Activated T-cell treated with anti-CD3 and anti-CD28 coated beads, Interleukin-2, amount 50 U/mL, for 48 hours (primary cell): ENCODE results near the gene TMEM218.

ENCODE experiments used
- DNase-seq, 2 experiments: peaks; one replicate each; pipeline ENCODE4 v3.0.0-alpha.2; 2020

Gene TMEM218

DNA sequence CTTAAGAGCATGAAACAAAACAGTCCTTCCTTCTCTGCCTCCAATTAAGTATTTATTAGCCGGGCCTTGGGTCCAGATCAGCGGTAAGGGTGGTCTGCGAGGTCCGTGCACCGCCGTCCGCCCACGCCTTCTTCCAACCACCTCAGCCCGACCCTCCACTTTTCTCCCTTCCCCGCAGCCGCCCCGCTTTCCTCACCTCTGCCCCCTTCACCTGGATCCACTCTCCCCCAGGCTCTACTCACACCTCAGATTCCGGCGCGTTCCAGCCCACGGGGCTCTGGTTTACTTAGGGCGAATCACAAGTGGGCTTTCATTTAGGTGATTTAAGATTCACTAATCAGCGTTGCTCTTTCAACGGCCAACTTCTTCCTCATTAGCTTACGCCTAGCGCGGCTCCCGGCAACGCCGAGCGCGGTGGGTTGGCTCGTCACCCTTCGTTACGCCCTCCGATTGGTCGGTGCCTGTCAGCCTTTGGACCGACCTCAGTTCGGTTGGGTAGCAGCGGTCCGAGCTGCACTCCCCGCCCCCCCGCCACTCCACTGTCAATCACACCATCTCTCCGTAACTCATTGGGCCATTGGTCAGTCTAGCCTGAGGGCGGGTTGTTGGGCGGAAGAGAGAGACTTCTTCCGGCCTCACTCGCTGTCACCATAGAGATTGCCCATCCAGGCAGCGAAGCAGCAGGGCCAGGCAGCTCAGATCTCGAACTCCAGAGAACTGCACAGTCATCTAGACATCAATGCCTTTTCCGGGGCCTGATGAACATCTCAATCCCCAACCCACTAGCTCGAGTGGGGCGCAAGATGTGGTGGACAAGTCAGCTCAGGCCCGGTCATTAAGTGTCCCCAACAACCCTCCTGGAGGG is at the start of gene TMEM218:
Gene TMEM218, minus strand, starts transcription at position 284 of the 865 bp plus-strand sequence. CDS start 9,385 bp downstream, outside the sequence.
- peak; percentile 96 for DNase-seq

DNA sequence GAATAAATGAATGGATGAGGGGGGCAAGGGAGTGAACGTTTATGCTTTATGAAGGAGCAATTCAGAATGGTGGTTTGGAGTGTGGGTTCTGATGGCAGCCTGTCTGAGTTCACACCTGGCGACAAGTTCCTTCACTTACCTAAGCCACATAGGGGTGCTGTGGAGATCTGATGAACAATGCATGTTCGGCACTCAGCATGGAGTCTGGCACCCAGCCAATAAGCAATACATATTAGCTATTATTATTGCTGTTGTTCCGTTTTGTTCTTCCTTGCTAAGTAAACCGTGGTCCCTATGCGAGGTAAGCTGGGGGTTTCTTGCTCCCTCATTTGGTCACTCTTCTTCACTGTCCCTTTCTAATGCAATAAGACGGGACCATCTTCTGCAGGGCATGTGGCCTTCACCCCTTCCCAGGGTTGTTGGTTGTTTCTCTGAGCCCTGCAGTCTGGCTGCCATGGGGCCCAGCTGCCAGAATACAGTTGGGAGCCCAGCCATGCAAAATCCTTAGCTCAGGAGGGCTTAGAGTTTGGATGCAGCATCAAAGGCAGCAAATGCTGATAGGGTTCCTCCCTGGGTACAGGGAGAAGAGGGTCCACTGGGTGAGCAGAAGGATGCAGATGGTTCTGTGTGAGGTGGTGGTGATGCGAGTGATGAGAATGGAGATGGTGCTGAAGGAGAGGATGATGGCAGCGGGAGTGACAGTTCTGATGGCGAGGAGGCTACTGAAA is 46.7 kb upstream of the TMEM218 start:
- DNase-seq = no peak

DNA sequence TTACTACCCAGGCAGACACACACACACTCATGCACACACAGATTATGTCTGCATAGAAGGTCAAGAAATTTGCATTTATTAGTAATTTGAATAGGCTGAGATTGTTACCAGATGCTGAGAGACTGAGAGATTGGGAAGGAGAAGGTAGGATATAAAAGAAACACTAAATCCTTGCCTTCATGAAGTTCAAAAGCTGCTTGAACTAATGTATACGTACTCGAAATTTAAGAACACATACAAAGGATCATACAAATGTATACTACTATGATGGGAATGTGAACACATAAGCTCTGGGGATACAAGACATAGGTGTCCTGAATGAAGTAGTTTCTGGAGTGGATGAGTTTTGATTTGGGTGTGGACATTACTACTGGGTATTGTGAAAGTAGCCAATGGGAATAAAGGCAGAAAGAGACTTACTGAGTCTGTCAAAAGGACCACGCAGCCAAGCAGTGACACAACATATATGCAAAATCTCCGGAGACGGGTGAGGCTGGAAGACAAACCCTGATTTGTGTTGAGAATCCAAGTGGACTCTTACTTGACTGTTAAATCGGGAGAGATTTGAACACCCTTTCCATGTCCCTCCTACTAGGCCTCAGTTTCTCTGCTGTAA is 45.8 kb upstream of the TMEM218 start:
- no peak for DNase-seq

DNA sequence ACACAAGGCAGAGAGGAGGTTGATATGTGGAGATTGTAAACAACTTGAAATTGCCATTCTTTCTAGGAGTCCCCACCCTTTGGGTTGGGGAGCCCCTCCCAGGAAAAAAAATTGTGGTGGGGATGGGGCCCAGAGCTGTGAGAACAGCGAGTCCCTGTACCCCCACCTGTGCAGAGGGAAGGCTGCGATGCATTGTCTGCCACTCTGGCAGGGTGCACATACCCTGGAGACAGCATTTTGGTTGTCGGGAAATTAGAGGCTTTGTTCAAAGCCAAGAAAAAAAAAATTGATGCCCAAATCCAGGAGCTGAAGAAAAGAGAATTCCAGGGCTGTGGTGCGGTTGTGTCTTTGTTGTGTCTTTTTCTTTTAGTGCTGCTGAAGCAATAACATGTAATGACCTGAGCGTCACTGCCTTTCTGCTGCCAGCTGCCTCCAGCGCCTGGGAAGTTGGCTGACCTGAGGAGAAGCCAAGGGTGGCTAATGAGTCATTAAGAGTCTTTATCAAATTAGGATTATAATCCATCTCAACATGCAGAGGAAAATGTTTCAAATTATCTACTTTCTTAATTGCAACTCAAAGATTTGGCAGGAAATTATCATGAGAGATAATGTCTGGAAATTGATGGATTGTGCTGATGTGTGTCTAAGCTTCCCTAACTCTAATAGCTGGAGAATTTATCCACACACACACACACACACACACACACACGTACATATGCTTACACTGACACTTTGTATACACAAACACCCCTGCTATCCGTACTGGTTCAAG is 45.1 kb upstream of the TMEM218 start:
- DNase-seq = no peak

DNA sequence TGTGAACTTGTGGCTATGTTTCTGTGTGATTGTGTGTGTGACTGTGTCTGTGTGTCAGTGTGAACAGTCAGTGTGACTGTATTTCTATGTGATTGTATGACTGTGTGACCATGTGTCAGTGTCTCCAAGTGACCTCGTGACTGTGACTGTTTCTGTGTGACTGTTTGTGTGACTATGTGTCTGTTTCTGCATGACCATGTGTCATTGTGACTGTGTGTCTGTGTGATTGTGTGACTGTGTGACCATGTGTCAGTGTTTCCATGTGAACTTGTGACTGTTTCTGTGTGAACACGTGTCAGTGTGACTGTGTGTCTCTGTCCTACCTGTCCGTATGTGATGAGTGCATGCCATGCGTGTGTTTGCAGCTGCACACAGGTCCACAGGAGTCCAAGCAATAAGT is 44.3 kb upstream of the TMEM218 start:
- no peak for DNase-seq

DNA sequence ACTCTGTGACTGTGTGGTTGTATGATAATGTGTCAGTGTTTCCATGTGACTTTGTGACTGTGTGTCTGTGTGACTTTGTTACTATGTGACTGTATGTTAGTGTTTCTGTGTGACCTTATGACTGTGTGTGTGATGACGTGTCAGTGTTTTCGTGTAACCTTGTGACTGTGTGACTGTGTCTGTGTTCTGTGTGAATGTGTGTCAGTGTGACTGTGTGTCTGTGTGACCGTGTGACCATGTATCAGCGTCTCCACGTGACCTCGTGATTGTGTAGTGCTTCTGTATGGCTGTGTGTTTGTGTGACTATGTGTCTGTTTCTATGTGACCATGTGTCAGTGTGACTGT is 43.6 kb upstream of the TMEM218 start:
- DNase-seq = no peak

DNA sequence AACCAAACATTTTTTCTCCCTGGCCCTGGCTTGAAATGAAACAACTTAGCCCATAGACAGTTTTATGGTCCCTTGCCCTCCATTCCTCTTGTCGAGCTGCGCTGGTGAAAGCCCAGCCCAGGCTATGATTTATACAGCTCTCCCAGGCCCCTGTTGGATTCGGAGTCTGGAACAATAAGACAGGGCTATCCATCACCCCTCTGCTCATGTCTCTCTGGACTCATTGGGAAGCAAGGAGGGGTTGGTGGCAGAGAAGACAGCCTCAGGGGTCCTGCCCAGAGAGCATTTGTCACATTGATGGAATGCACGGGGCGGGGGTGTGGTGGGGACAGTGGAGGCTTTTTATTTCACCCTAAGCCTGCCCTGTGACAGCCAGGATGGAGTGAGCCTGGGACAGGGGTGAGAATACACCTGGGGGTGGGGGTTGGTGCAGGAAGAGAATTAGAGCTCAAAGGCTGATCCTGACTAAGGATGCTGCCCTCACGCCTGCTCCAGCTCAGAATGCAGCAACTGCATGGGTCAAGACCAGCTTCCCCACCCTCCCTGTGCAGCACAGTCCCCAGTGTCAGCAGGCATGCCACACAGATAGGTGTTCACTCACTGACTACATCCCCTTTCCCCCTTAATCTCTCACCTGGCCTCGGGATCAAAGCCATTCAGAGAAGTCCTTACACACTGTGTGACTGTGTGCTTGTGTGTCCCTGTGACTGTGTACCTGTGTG is 43.1 kb upstream of the TMEM218 start:
- no peak for DNase-seq

DNA sequence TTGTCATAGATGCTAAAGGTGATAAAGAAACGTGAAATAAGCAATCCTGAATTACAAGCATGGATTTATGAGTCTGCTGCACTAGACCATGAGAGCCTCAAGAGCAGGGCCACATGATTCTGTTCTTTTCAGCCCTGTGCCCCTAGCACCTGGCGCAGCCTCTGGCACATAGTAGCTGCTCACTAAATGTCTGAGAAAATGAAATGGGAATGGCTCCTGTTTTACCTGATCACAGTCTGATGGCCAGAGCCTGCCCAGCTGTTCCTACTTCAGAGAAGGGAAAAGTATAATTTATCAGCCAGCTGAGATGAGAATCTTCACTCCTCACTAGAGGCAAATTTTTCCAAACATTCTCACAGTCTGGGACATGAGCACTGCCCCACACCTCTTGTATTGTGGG is 42.4 kb upstream of the TMEM218 start:
- no peak for DNase-seq

DNA sequence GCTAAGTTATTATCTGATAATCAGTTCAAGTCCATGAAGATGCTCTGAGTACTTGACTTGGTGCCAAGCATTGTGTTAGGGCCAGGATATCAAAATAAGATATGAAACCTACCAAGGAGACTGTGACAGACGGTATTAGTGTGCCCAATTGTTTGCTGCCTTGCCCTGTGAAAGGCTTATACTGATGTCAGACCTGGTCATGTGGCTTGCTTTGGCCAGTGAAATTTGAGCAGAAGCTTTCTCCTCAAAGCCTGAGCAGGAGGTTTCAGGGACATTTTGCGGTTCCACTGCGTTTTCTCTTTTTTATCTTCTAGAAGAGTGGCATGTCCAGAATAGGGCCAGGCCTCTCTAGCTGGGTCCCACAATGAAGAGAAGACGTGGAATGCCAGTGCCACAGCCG is 37.3 kb upstream of the TMEM218 start:
- no peak for DNase-seq

DNA sequence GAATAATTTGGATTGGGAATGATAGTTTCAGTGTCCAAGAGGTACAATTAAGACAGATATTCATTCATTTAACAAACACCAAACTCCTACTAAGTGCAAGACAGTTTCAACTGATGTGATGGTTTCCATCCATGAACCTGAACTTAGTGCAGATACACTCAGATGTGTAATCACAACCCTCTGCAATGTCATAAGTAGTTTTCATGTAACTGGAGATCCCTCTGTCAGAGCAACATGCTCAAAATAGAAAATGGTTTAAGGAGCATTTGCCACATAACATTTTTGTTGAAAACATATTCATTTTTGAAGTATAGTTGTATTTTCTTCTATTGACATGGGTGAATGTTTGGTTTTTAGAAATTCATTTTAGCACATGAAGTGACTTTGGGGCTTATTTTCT is 36.6 kb upstream of the TMEM218 start:
- no peak for DNase-seq

DNA sequence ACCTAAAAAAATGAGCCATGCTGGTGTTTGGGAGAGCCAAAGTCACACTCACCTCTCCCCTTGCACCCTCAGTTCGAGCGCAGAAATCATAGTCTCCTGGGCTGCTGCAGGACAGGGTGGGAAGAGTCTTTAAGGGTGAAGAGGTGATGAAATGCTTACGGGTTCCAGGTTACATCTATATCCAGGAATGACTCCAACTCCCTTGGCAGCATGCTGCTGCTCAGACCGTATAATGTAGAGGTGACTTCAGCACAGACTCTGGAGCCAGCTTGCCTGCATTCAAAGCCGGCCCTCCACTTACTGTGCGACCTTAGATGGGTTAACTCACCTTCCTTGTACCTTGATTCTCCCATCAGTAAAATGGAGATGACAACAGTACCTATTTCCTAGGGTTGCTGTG is 35.9 kb upstream of the TMEM218 start:
- no peak for DNase-seq

DNA sequence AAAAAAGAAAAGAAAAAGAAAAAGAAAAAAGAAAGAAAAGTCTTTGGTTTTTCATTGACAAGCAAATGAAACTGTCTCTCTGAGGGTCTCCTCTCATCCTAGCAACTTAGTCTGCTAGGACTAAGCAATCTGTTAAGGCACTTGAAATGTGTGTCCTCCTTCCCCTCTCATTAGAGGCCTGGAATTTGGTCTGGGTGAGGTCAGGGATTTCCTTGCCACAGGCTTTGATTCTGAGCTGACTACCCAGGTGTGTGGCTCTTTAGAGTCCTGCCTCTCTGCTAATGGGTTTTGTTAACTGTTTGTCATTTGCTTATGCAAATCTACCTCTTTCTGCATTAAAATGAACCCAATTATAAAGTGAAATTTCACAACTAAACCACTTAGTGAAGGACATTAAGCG is 34.8 kb upstream of the TMEM218 start:
- no peak for DNase-seq

DNA sequence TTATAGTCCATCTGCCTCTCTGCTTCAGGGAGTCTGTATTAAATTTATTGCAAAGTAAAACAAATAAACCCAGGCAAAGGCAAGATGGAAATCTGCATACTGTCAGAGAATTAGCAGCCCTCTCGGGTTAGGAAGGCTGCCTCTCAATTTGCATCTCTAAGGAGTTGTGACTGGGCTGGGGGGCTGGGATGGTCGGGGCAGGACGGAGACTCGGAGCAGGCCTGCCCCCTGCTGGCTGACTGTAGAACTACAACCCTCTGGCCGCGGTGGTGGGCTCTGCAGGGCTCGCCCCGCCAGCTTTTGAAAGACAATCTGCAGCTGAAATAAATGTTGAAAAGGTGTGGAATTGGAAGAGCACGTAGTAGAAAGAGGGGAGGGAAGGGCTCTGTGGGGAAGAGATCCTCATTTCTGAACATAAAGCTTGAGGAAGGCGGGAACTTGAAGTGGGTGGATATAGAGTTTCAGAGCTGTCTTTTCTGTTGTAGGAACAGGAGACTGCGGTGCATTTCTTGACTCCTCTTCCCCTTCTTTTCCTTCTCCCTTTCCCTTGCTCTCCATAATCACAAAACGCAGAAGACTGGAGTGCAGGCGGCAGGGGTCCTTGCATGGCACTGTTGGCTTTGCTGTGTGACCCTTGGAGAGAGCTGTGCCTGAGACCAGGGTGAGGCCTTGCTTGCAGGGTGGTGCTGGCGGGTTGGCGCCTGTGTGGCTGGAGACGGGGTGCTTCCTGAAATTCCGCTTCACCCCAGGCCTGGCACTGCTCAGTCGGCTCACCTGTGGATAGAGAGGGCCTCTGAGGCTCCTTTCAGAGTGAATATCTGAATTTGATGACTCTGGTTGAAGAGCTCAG is 30.5 kb upstream of the TMEM218 start:
- DNase-seq = peak; percentile 69 to 78

DNA sequence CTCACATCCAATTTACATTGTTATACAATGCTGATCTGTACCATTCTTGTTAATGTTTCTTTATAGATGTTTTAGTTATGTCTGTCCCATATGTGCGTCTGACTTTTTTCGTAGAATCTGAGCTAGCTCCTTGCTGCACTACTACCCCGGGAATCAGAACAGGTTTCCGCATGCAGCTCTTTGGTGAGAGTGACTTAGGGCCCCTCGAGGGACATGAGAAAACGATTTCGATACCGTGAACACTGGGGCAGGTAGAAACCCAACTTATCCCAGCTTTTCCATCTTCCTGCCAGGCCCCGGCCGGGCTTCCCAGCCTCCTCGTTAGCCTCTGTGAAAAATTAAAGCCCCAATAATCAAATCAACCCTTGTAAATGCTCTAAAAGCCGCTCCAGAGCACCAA is 29.8 kb upstream of the TMEM218 start:
- DNase-seq = no peak

DNA sequence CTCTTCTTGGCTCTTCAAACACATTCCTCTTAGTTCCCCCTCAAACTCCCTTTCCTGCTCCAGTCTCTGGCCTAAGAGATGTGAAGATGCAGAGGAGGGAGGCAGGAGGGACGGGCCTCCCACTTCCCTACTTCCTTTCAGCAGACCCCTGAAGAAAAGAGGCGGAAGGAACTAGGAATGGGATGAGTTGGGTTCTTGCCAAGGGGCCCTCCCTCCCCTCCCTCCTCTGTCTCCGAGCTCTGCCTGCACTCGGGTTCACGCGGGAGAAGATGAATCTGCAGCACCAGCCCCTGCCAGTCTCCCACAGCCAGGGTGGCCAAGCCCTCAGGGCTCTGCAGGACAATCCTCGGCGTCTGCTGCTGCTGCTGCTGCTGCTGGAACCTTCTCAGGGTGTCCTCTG is 28.8 kb upstream of the TMEM218 start:
- no peak for DNase-seq

DNA sequence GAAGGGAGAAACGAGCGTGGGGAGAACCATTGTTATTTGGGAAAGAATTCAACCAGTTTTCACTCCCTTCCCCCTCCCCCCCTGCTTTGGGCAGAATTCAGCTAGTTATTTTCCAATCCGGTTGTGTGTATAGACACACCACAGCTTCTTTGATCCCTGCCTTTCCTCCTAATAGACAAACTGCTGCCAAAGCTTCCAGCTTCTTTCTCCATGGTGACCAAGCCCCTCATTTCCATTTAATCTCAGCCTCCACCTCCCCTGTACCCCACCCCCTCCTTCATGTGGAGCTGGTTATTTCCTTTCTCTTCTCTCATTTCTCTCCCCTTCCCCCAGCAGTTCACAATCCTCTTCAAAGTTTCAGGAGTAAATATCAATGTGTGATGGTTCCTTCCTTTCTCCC is 28.4 kb upstream of the TMEM218 start:
- no peak for DNase-seq

DNA sequence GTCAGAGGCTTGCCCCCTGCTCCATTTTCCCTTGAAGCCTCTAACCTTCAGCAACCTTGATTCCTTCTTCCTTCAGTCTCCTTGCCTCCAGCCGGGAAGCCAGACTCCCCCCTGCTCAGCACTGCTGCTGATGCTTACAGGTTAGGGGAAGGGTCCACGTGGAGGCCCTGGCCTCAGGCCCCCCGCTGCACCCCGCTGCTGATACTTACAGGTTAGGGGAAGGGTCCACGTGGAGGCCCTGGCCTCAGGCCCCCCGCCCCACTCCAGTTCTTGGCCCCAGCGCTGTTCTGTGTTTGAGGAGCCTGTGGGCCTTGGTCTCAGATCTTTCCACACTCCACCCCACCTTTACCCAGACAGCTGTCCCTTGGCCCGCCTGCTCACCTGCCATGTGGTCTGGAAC is 27.5 kb upstream of the TMEM218 start:
- no peak for DNase-seq

DNA sequence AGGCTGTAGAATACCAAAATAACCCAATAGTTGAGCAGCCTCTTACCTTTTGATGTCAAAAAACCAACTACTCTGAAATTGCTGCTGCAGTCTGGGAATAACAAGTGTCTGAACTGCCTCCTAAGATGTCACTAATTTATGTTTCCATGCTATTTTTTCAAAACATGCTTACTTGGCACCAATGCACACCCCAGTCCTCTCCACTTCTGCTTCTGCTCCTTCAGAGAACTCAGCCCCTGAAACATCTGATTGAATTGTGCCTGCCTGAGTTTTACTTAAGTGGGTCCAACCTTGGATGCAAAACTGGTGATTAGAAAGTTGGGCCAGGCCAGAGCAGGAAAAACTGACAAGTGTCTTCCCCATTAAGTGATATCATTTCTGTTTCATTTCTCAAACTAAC is 24.6 kb upstream of the TMEM218 start:
- no peak for DNase-seq

DNA sequence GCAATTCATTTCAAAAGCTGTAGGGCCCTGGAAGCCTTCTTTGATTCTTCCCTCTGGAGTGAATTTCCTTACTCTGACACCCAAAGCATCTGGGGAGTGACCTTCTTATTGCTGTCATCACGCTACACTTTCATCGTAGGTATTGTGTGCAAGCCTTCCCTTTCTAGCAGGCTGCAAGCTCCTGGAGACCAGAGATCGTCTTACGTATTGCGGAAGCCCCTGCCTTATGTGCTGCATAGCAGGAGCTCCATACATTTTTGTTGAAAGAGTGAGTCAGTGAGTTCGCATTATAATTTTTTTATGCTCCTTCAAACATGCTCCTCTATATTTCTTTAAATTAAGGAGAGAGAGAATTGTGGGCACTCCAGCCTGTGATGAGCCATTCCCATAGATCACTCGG is 21.2 kb upstream of the TMEM218 start:
- no peak for DNase-seq

DNA sequence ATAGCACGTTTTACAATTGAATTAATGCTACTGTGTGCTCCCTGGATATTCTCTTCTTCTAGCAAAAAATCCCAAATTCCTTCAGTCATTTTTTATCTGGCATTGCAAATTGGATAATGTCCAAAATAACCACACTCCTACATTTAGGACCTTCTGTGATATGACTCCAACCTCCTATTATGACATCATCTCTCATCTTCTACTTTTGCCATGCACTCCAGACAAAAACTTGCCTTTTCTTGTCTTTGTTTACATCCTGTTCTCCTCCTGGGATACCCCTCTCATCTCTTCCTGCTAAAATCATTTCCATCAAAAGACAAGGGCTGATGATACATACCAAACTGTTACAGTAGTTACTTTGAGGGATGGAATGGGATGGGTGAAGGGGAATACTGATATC is 20.6 kb upstream of the TMEM218 start:
- no peak for DNase-seq

DNA sequence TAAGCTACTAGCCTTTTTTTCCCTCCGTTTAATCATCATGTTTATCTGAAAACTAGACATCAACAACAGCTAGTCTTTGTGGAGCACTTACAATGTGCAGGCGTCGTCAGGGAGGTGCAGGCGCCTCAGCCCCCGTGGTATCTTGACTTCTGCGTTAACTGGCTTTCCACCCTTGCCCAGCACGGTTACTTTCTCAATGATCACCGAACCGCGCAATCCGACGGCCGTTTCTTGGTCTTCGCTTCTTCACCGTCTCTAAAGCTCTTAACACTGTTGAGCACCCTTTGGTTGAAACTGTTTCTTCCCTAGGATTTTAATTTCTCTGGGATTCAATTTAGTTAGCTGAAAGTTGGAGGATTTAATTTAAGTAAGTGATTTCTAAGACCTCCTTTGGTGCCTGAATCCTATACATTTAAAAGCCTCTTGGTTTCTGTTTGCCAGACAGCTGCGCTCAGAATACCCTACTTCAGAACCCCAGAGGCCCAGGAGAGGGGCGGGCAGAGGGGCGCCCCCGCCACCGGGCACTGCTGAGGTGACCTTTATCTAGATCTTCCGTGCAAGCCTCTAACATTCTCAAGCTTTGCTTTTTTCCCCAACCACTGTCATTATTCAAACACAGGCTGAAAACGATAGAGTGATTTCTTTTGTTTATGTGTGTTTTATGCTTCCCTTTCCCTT is 18.0 kb upstream of the TMEM218 start:
- no peak for DNase-seq
